ENCODE data around the gene RTEL1.

The RTEL1 gene

GRCh38 chr20:63651942-63652191 is 6.2 kb upstream of the RTEL1 start:
- Histone ChIP-seq H3K36me3 (ENCODE audit: control insufficient read depth, insufficient read depth, low read length) (no peaks in the 10 kb centered on the region), H3K4me3 (ENCODE audit: low read length) (peak overlapping the region; percentile 52; the same call in 1 of the 2 replicates), H3K27ac (ENCODE audit: low read length) (no peak overlapping the region), H3K9me3 (ENCODE audit: control insufficient read depth, insufficient read depth, low read length) (no peaks in the 10 kb centered on the region), H3K4me1 (ENCODE audit: control insufficient read depth, insufficient read depth, low read length) (peaks cover 2% of the 10 kb centered on the region; the same call in 1 of the 2 replicates), H3K27me3 (ENCODE audit: control insufficient read depth, insufficient read depth, low read length) (no peaks in the 10 kb centered on the region)
- no CpG with 5 or more reads among the region's 11 CpGs for WGBS (ENCODE audit: insufficient coverage, insufficient read length)
- DNase-seq (ENCODE audit: low read depth, low spot score): no peak

GRCh38 chr20:63652192-63652980 is 5.7 kb upstream of the RTEL1 start:
- Histone ChIP-seq H3K36me3 (ENCODE audit: control insufficient read depth, insufficient read depth, low read length) (no peaks in the 10 kb centered on the region), H3K9me3 (ENCODE audit: control insufficient read depth, insufficient read depth, low read length) (no peaks in the 10 kb centered on the region), H3K4me3 (ENCODE audit: low read length) (peak overlapping the region; percentile 52; the same call in 1 of the 2 replicates), H3K27ac (ENCODE audit: low read length) (no peak overlapping the region), H3K27me3 (ENCODE audit: control insufficient read depth, insufficient read depth, low read length) (no peaks in the 10 kb centered on the region), H3K4me1 (ENCODE audit: control insufficient read depth, insufficient read depth, low read length) (peaks cover 3% of the 10 kb centered on the region; the same call in 1 of the 2 replicates)
- no peak for DNase-seq (ENCODE audit: low read depth, low spot score)
- WGBS (ENCODE audit: insufficient coverage, insufficient read length): no CpG with 5 or more reads among the region's 91 CpGs

- Histone ChIP-seq H3K27ac (ENCODE audit: low read length) (no peak within 1 kb of the TSS), H3K4me3 (ENCODE audit: low read length) (peak within 1 kb of the TSS; percentile 70; the same call in 1 of the 2 replicates), H3K9me3 (ENCODE audit: control insufficient read depth, insufficient read depth, low read length) (no peaks in the 10 kb centered on the region), H3K4me1 (ENCODE audit: control insufficient read depth, insufficient read depth, low read length) (peaks cover 3% of the 10 kb centered on the region; the same call in 1 of the 2 replicates), H3K36me3 (ENCODE audit: control insufficient read depth, insufficient read depth, low read length) (no peaks in the 10 kb centered on the region), H3K27me3 (ENCODE audit: control insufficient read depth, insufficient read depth, low read length) (no peaks in the 10 kb centered on the region)
- WGBS (ENCODE audit: insufficient coverage, insufficient read length): no CpG with 5 or more reads among the region's 73 CpGs
- peak; percentile 71 for DNase-seq (ENCODE audit: low read depth, low spot score)
Measured at GRCh38 chr20:63653041-63653973, 4.8 kb upstream of the RTEL1 start, which contains the start of gene STMN3. TSS of gene STMN3 (minus strand) at chr20:63653424. CDS start at chr20:63653345, 79 bp downstream.

- H3K9me3 ChIP-seq (ENCODE audit: control insufficient read depth, insufficient read depth, low read length): no peaks in the 10 kb centered on the region
- no peaks in the 10 kb centered on the region for H3K36me3 ChIP-seq (ENCODE audit: control insufficient read depth, insufficient read depth, low read length)
- peak overlapping the region; percentile 70; the same call in 1 of the 2 replicates for H3K4me3 ChIP-seq (ENCODE audit: low read length)
- DNase-seq (ENCODE audit: low read depth, low spot score): no peak
- no peak overlapping the region for H3K27ac ChIP-seq (ENCODE audit: low read length)
- H3K4me1 ChIP-seq (ENCODE audit: control insufficient read depth, insufficient read depth, low read length): peaks cover 4% of the 10 kb centered on the region; the same call in 1 of the 2 replicates
- H3K27me3 ChIP-seq (ENCODE audit: control insufficient read depth, insufficient read depth, low read length): no peaks in the 10 kb centered on the region
- no CpG with 5 or more reads among the region's 15 CpGs for WGBS (ENCODE audit: insufficient coverage, insufficient read length)
Measured at GRCh38 chr20:63653974-63654668, 4.0 kb upstream of the RTEL1 start.

GRCh38 chr20:63655249-63655648 is 2.9 kb upstream of the RTEL1 start:
- Histone ChIP-seq H3K4me1 (ENCODE audit: control insufficient read depth, insufficient read depth, low read length) (peaks cover 6% of the 10 kb centered on the region; the same call in 1 of the 2 replicates), H3K27ac (ENCODE audit: low read length) (no peak overlapping the region)
- WGBS (ENCODE audit: insufficient coverage, insufficient read length): no CpG with 5 or more reads among the region's 4 CpGs

GRCh38 chr20:63656451-63656850 is 1.7 kb upstream of the RTEL1 start:
- no peak for DNase-seq (ENCODE audit: low read depth, low spot score)
- Histone ChIP-seq H3K36me3 (ENCODE audit: control insufficient read depth, insufficient read depth, low read length) (no peaks in the 10 kb centered on the region), H3K4me3 (ENCODE audit: low read length) (no peak overlapping the region), H3K27ac (ENCODE audit: low read length) (no peak overlapping the region), H3K9me3 (ENCODE audit: control insufficient read depth, insufficient read depth, low read length) (no peaks in the 10 kb centered on the region), H3K27me3 (ENCODE audit: control insufficient read depth, insufficient read depth, low read length) (no peaks in the 10 kb centered on the region), H3K4me1 (ENCODE audit: control insufficient read depth, insufficient read depth, low read length) (peaks cover 6% of the 10 kb centered on the region; the same call in 1 of the 2 replicates)
- no CpG with 5 or more reads among the region's 3 CpGs for WGBS (ENCODE audit: insufficient coverage, insufficient read length)

More at GRCh38 chr20:63655249-63655648, 2.9 kb upstream of the RTEL1 start:
- no peaks in the 10 kb centered on the region for H3K9me3 ChIP-seq (ENCODE audit: control insufficient read depth, insufficient read depth, low read length)
- H3K27me3 ChIP-seq (ENCODE audit: control insufficient read depth, insufficient read depth, low read length): no peaks in the 10 kb centered on the region
- no peak for DNase-seq (ENCODE audit: low read depth, low spot score)
- H3K4me3 ChIP-seq (ENCODE audit: low read length): no peak overlapping the region
- H3K36me3 ChIP-seq (ENCODE audit: control insufficient read depth, insufficient read depth, low read length): no peaks in the 10 kb centered on the region

GRCh38 chr20:63657260-63657936 is 714 bp upstream of the RTEL1 start:
- no CpG with 5 or more reads among the region's 31 CpGs for WGBS (ENCODE audit: insufficient coverage, insufficient read length)
- H3K36me3 ChIP-seq (ENCODE audit: control insufficient read depth, insufficient read depth, low read length): peaks cover 8% of the 10 kb centered on the region
- H3K4me3 ChIP-seq (ENCODE audit: low read length): no peak overlapping the region; the same call in 1 of the 2 replicates
- DNase-seq (ENCODE audit: low read depth, low spot score): no peak
- no peaks in the 10 kb centered on the region for H3K27me3 ChIP-seq (ENCODE audit: control insufficient read depth, insufficient read depth, low read length)
- H3K4me1 ChIP-seq (ENCODE audit: control insufficient read depth, insufficient read depth, low read length): peaks cover 6% of the 10 kb centered on the region; the same call in 1 of the 2 replicates
- no peaks in the 10 kb centered on the region for H3K9me3 ChIP-seq (ENCODE audit: control insufficient read depth, insufficient read depth, low read length)
- no peak overlapping the region for H3K27ac ChIP-seq (ENCODE audit: low read length)

- DNase-seq (ENCODE audit: low read depth, low spot score): no peak
- H3K27ac ChIP-seq (ENCODE audit: low read length): no peak overlapping the region
Measured at GRCh38 chr20:63658749-63659187, 656 bp downstream of the RTEL1 start.

GRCh38 chr20:63659370-63659769 is 1.3 kb downstream of the RTEL1 start:
- peaks cover 16% of the 10 kb centered on the region for H3K36me3 ChIP-seq (ENCODE audit: control insufficient read depth, insufficient read depth, low read length)
- H3K27me3 ChIP-seq (ENCODE audit: control insufficient read depth, insufficient read depth, low read length): no peaks in the 10 kb centered on the region
- no peak overlapping the region; the same call in 1 of the 2 replicates for H3K4me3 ChIP-seq (ENCODE audit: low read length)
- DNase-seq (ENCODE audit: low read depth, low spot score): no peak
- H3K4me1 ChIP-seq (ENCODE audit: control insufficient read depth, insufficient read depth, low read length): peaks cover 5% of the 10 kb centered on the region; the same call in 1 of the 2 replicates
- no CpG with 5 or more reads among the region's 13 CpGs for WGBS (ENCODE audit: insufficient coverage, insufficient read length)
- no peaks in the 10 kb centered on the region for H3K9me3 ChIP-seq (ENCODE audit: control insufficient read depth, insufficient read depth, low read length)
- no peak overlapping the region for H3K27ac ChIP-seq (ENCODE audit: low read length)

More at GRCh38 chr20:63658749-63659187, 656 bp downstream of the RTEL1 start:
- H3K4me3 ChIP-seq (ENCODE audit: low read length): peak overlapping the region; percentile 82
- peaks cover 6% of the 10 kb centered on the region; the same call in 1 of the 2 replicates for H3K4me1 ChIP-seq (ENCODE audit: control insufficient read depth, insufficient read depth, low read length)
- H3K9me3 ChIP-seq (ENCODE audit: control insufficient read depth, insufficient read depth, low read length): no peaks in the 10 kb centered on the region
- WGBS (ENCODE audit: insufficient coverage, insufficient read length): no CpG with 5 or more reads among the region's 25 CpGs
- peaks cover 13% of the 10 kb centered on the region for H3K36me3 ChIP-seq (ENCODE audit: control insufficient read depth, insufficient read depth, low read length)
- no peaks in the 10 kb centered on the region for H3K27me3 ChIP-seq (ENCODE audit: control insufficient read depth, insufficient read depth, low read length)

Data from iPS DF 6.9 (cell line).